Measurements from ENCODE around the gene ZNF446.
"Not testable (repeated sequence)": the region's sequence is repeated elsewhere in the genome, so short reads cannot be mapped to it uniquely, and the experiment has no call there.

ZNF446 gene

GRCh38 chr19:58500242-58500641 is 24.1 kb downstream of the ZNF446 start:
- Mint-ChIP-seq H3K36me3 (ENCODE audit: low read depth) (no peaks in the 10 kb centered on the region), H3K27ac (no peak overlapping the region), H3K4me3 (peak overlapping the region; percentile 37 to 91 (median 53))

GRCh38 chr19:58507602-58508223 is 31.6 kb downstream of the ZNF446 start:
- not testable (repeated sequence) for H3K4me3 Mint-ChIP-seq; H3K9me3 Mint-ChIP-seq; H3K27ac Mint-ChIP-seq; H3K27me3 Mint-ChIP-seq (ENCODE audit: low read depth); H3K36me3 Mint-ChIP-seq (ENCODE audit: low read depth); H3K4me1 Mint-ChIP-seq

More at GRCh38 chr19:58500242-58500641, 24.1 kb downstream of the ZNF446 start:
- TF ChIP-seq CTCF (IDR thresholded peaks at IDR 0.05; ENCODE audit: unreplicated experiment in 3 of 3): no peak
- Mint-ChIP-seq H3K9me3 (peaks cover 3% of the 10 kb centered on the region), H3K27me3 (ENCODE audit: low read depth) (peaks cover 4% of the 10 kb centered on the region), H3K4me1 (peaks cover 14% of the 10 kb centered on the region)

GRCh38 chr19:58509731-58510083 is 33.6 kb downstream of the ZNF446 start:
- Mint-ChIP-seq H3K4me3 (no peak overlapping the region), H3K27me3 (ENCODE audit: low read depth) (no peaks in the 10 kb centered on the region), H3K4me1 (no peaks in the 10 kb centered on the region), H3K9me3 (peaks cover 6% of the 10 kb centered on the region), H3K27ac (no peak overlapping the region), H3K36me3 (ENCODE audit: low read depth) (peaks cover 4% of the 10 kb centered on the region)
- TF ChIP-seq CTCF (IDR thresholded peaks at IDR 0.05; ENCODE audit: unreplicated experiment in 3 of 3): no peak

GRCh38 chr19:58510084-58510862 is 34.1 kb downstream of the ZNF446 start:
- no peak overlapping the region for H3K27ac Mint-ChIP-seq
- H3K9me3 Mint-ChIP-seq: peaks cover 6% of the 10 kb centered on the region
- H3K36me3 Mint-ChIP-seq (ENCODE audit: low read depth): peaks cover 4% of the 10 kb centered on the region
- peaks cover under 1% of the 10 kb centered on the region for H3K4me1 Mint-ChIP-seq
- H3K27me3 Mint-ChIP-seq (ENCODE audit: low read depth): no peaks in the 10 kb centered on the region
- TF ChIP-seq CTCF (IDR thresholded peaks at IDR 0.05; ENCODE audit: unreplicated experiment in 3 of 3): no peak
- peak overlapping the region in 1 of 3 experiments; percentile 17 for H3K4me3 Mint-ChIP-seq

GRCh38 chr19:58511353-58512208 is 35.4 kb downstream of the ZNF446 start, which contains the start of gene SLC27A5:
SLC27A5 (minus strand) TSS chr19:58511992; CDS start chr19:58511955, 37 bp downstream.
- H3K27me3 Mint-ChIP-seq (ENCODE audit: low read depth): no peaks in the 10 kb centered on the region
- peaks cover 6% of the 10 kb centered on the region for H3K9me3 Mint-ChIP-seq
- H3K36me3 Mint-ChIP-seq (ENCODE audit: low read depth): peaks cover 11% of the 10 kb centered on the region
- H3K4me1 Mint-ChIP-seq: peaks cover 7% of the 10 kb centered on the region
- no peak within 1 kb of the TSS for H3K27ac Mint-ChIP-seq
- TF ChIP-seq CTCF (IDR thresholded peaks at IDR 0.05; ENCODE audit: unreplicated experiment in 3 of 3): no peak
- no peak within 1 kb of the TSS for H3K4me3 Mint-ChIP-seq

GRCh38 chr19:58513213-58513693 is 37.1 kb downstream of the ZNF446 start:
- Mint-ChIP-seq H3K27ac (no peak overlapping the region), H3K4me1 (peaks cover 12% of the 10 kb centered on the region), H3K9me3 (no peaks in the 10 kb centered on the region), H3K36me3 (ENCODE audit: low read depth) (peaks cover 7% of the 10 kb centered on the region), H3K27me3 (ENCODE audit: low read depth) (no peaks in the 10 kb centered on the region), H3K4me3 (peak overlapping the region in 1 of 3 experiments; percentile 68)
- no peak for TF ChIP-seq CTCF (IDR thresholded peaks at IDR 0.05; ENCODE audit: unreplicated experiment in 3 of 3)
